NT2/D1 (cell line): ENCODE measurements around the gene C15orf61.

Experiments used
- SUZ12 ChIP-seq: IDR thresholded peaks from 2 replicates; pipeline ENCODE4 v1.6.1; 2011; ENCODE audit not compliant: insufficient read length, insufficient read depth; ENCODE audit errors: extremely low read depth
- YY1 ChIP-seq: IDR thresholded peaks from 2 replicates; pipeline ENCODE4 v1.6.1; 2011; ENCODE audit not compliant: insufficient read length, insufficient read depth
- ZNF274 ChIP-seq: IDR thresholded peaks from 2 replicates; pipeline ENCODE4 v1.6.1; 2011; ENCODE audit warnings: mild to moderate bottlenecking, low read depth, low read length

- TF ChIP-seq ZNF274 (no peak), SUZ12 (no peak), YY1 (no peak)
Observed at GRCh38 chr15:67474405-67475110, 46.4 kb upstream of the C15orf61 start.
